Lower lobe of right lung (tissue), 2 donors: Measurements from ENCODE around the gene UGP2. TPM values are rescaled to one million over a fixed set of nuclear protein-coding genes. Genes with fewer than 3 reads are reported as not detected.

Source experiments
- ATAC-seq, 2 donors: fragments of 200-7000 bp; cut with Tn5 transposase; one replicate each; pipeline ENCODE4 v1.9.1; 2020 to 2022; ENCODE audit warnings: mild to moderate bottlenecking in 2 of 2, moderate library complexity in 2 of 2
- DNase-seq: peaks from one replicate; pipeline ENCODE4 v3.0.0-alpha.2; 2020
- H3K27ac ChIP-seq: fragments of 200-600 bp; one replicate; pipeline ENCODE4 v1.8.0; 2022
- H3K27me3 ChIP-seq: fragments of 200-600 bp; one replicate; pipeline ENCODE4 v1.8.0; 2022; ENCODE audit warnings: low read depth
- H3K36me3 ChIP-seq: fragments of 200-600 bp; one replicate; pipeline ENCODE4 v1.8.0; 2022; ENCODE audit warnings: mild to moderate bottlenecking
- H3K4me1 ChIP-seq: fragments of 200-600 bp; one replicate; pipeline ENCODE4 v1.8.0; 2022
- H3K4me3 ChIP-seq: fragments of 200-600 bp; one replicate; pipeline ENCODE4 v1.8.0; 2022; ENCODE audit warnings: mild to moderate bottlenecking
- H3K9me3 ChIP-seq: fragments of 200-600 bp; one replicate; pipeline ENCODE4 v1.8.0; 2022
- CTCF ChIP-seq: fragments of 200-600 bp; IDR thresholded peaks from one replicate; pipeline ENCODE4 v1.8.0; 2022; ENCODE audit warnings: antibody characterized with exemption, mild to moderate bottlenecking
- intact Hi-C: fragments of 100-400 bp; cut with DNase I; formaldehyde crosslinking; loops from one replicate; pipeline ENCODE4 v1.11.0; 2022
- total RNA-seq: library from RNA; stranded (reverse); fragmentation: NEBNext Ultra II Directional; extraction: Animal tissue kit (Norgen Biotek cat#: 25700); gene quantifications from one replicate; pipeline ENCODE4 v1.2.1, GENCODE V29; 2021
- donor health status: DM: no; HTN: yes; CAD: no; lungs with severe emphysema.

The UGP2 gene
- total RNA-seq, 1 donor from 2014 or later = 144 TPM

GRCh38 chr2:63840081-63840784 is 1.5 kb upstream of the UGP2 start:
- TF ChIP-seq CTCF = no peak
- intact Hi-C loops = no loop called here
- ATAC-seq = peak; percentile 1 to 2
- H3K36me3 ChIP-seq = no peaks in the 10 kb centered on the region
- peak overlapping the region; percentile 98 for H3K27ac ChIP-seq
- peaks cover 30% of the 10 kb centered on the region for H3K4me1 ChIP-seq
- DNase-seq = no peak
- H3K9me3 ChIP-seq = no peaks in the 10 kb centered on the region
- H3K4me3 ChIP-seq = peak overlapping the region; percentile 91
- no peaks in the 10 kb centered on the region for H3K27me3 ChIP-seq

GRCh38 chr2:63840785-63841253 is 877 bp upstream of the UGP2 start:
- Histone ChIP-seq H3K27ac (peak overlapping the region; percentile 98), H3K9me3 (no peaks in the 10 kb centered on the region), H3K27me3 (no peaks in the 10 kb centered on the region), H3K4me3 (peak overlapping the region; percentile 91), H3K4me1 (peaks cover 36% of the 10 kb centered on the region), H3K36me3 (no peaks in the 10 kb centered on the region)
- peak; percentile 96 to 97 for ATAC-seq
- intact Hi-C loops = no loop called here
- TF ChIP-seq CTCF = peak; percentile 17
- peak; percentile 99 for DNase-seq

GRCh38 chr2:63842149-63843061 is 709 bp downstream of the UGP2 start:
- H3K4me1 ChIP-seq = peaks cover 49% of the 10 kb centered on the region
- TF ChIP-seq CTCF = no peak
- H3K36me3 ChIP-seq = no peaks in the 10 kb centered on the region
- no peaks in the 10 kb centered on the region for H3K9me3 ChIP-seq
- DNase-seq (no peak), ATAC-seq (peak in 1 of 2 donors; percentile 29)
- H3K27ac ChIP-seq = peak overlapping the region; percentile 98
- H3K4me3 ChIP-seq = peak overlapping the region; percentile 91
- intact Hi-C loops = no loop called here
- no peaks in the 10 kb centered on the region for H3K27me3 ChIP-seq

- Histone ChIP-seq H3K4me3 (peak overlapping the region; percentile 91), H3K4me1 (peaks cover 49% of the 10 kb centered on the region), H3K36me3 (no peaks in the 10 kb centered on the region), H3K9me3 (no peaks in the 10 kb centered on the region), H3K27me3 (no peaks in the 10 kb centered on the region), H3K27ac (peak overlapping the region; percentile 98)
- intact Hi-C loops = no loop called here
- no peak for TF ChIP-seq CTCF
- DNase-seq = no peak
- no peak for ATAC-seq
Observed at GRCh38 chr2:63843093-63843492, 1.4 kb downstream of the UGP2 start.

- H3K9me3 ChIP-seq = no peaks in the 10 kb centered on the region
- intact Hi-C loops = no loop called here
- no peak overlapping the region for H3K27ac ChIP-seq
- no peaks in the 10 kb centered on the region for H3K36me3 ChIP-seq
- H3K27me3 ChIP-seq = no peaks in the 10 kb centered on the region
- DNase-seq (no peak), ATAC-seq (no peak)
- peak overlapping the region; percentile 91 for H3K4me3 ChIP-seq
- peaks cover 49% of the 10 kb centered on the region for H3K4me1 ChIP-seq
- TF ChIP-seq CTCF = no peak
Observed at GRCh38 chr2:63843791-63844190, 2.1 kb downstream of the UGP2 start.
